HepG2 (cell line): ENCODE data around the gene STX5. TPM values are rescaled to one million over a fixed set of nuclear protein-coding genes. Genes with fewer than 3 reads are reported as not detected.

ENCODE experiments used
- ELF1 ChIP-seq: sonication (generic); formaldehyde crosslinking; IDR thresholded peaks from 2 replicates; pipeline ENCODE4 v1.4.0; 2020; ENCODE audit warnings: missing genetic modification reagents
- JARID2 ChIP-seq: sonication (generic); formaldehyde crosslinking; IDR thresholded peaks from 2 replicates; pipeline ENCODE4 v1.8.1; 2023; ENCODE audit warnings: missing genetic modification reagents, inconsistent platforms; ENCODE audit not compliant: insufficient replicate concordance
- MEIS1 ChIP-seq: sonication (generic); formaldehyde crosslinking; IDR thresholded peaks from 2 replicates; pipeline ENCODE4 v1.9.0; 2021; ENCODE audit warnings: mild to moderate bottlenecking, missing genetic modification reagents, moderate library complexity, borderline replicate concordance
- TAF15 ChIP-seq: fragments of 200-400 bp; formaldehyde crosslinking; IDR thresholded peaks from one replicate; pipeline ENCODE4 v1.6.1; 2018; ENCODE audit warnings: mild to moderate bottlenecking, low read depth, low read length; ENCODE audit not compliant: poor library complexity, severe bottlenecking
- ZNF101 ChIP-seq: sonication (generic); formaldehyde crosslinking; IDR thresholded peaks from 2 replicates; pipeline ENCODE4 v1.4.0; 2020; ENCODE audit warnings: mild to moderate bottlenecking, low read depth, missing genetic modification reagents, borderline replicate concordance
- ZNF510 ChIP-seq: sonication (generic); formaldehyde crosslinking; IDR thresholded peaks from 2 replicates; pipeline ENCODE4 v1.4.0; 2020; ENCODE audit warnings: low read depth, mild to moderate bottlenecking, missing genetic modification reagents
- ZNF629 ChIP-seq: sonication (generic); formaldehyde crosslinking; conservative IDR thresholded peaks from 2 replicates; pipeline ENCODE4 v1.5.0; 2020; ENCODE audit warnings: missing genetic modification reagents
- ZNF776 ChIP-seq: sonication (generic); formaldehyde crosslinking; IDR thresholded peaks from 2 replicates; pipeline ENCODE4 v1.4.0; 2020; ENCODE audit warnings: mild to moderate bottlenecking, missing genetic modification reagents
- ZNF850 ChIP-seq: sonication (generic); formaldehyde crosslinking; conservative IDR thresholded peaks from 2 replicates; pipeline ENCODE4 v1.9.0; 2021; ENCODE audit warnings: mild to moderate bottlenecking, missing genetic modification reagents
- ZSCAN25 ChIP-seq: sonication (generic); formaldehyde crosslinking; IDR thresholded peaks from 2 replicates; pipeline ENCODE4 v1.8.0; 2022; ENCODE audit warnings: mild to moderate bottlenecking, missing genetic modification reagents
- polyA plus RNA-seq, 8 experiments: library from polyadenylated mRNA; depleted of rRNA in 3 of 8; stranded (reverse) in 7 of 8; unstranded in 1 of 8; fragments of >200 nt; fragmentation: Illumina TruSeq in 4 of 8; extraction: Trizol in 4 of 8; gene quantifications; 2 replicates each; pipeline versions ENCODE4 v1.2.1 to v1.2.3, GENCODE V29; 2011 to 2016; ENCODE audit warnings: low read depth in 4 of 8, missing spikeins in 1 of 8, mixed read lengths in 1 of 8; ENCODE audit not compliant: insufficient read depth in 1 of 8
- total RNA-seq, 5 experiments: library from RNA; depleted of rRNA; stranded (reverse); fragments of >200 nt; fragmentation: Illumina TruSeq; extraction: Trizol; gene quantifications; 2 replicates each; pipeline ENCODE4 v1.2.3, GENCODE V29; 2016; ENCODE audit warnings: low read depth in 1 of 5
- TF ChIP-seq, protein P1 (sequence below): sonication (generic); formaldehyde crosslinking; IDR thresholded peaks from 2 replicates; pipeline ENCODE4 v1.4.0; 2020; ENCODE audit warnings: mild to moderate bottlenecking, missing genetic modification reagents
- TF ChIP-seq, protein P2 (sequence below): sonication (generic); formaldehyde crosslinking; IDR thresholded peaks from 2 replicates; pipeline ENCODE4 v1.5.0; 2020; ENCODE audit warnings: missing genetic modification reagents, mild to moderate bottlenecking, borderline replicate concordance
- TF ChIP-seq, protein P3 (sequence below): sonication (generic); formaldehyde crosslinking; conservative IDR thresholded peaks from 2 replicates; pipeline ENCODE4 v1.8.0; 2022; ENCODE audit warnings: missing genetic modification reagents
- TF ChIP-seq, protein P4 (sequence below), 2 experiments: sonication (generic) in 1 of 2; formaldehyde crosslinking in 1 of 2; IDR thresholded peaks; 2 replicates each; pipeline versions ENCODE4 v1.4.0 to v1.6.1; 2016 to 2020; ENCODE audit warnings: borderline replicate concordance in 1 of 2, low read depth in 1 of 2, mild to moderate bottlenecking in 1 of 2, missing genetic modification reagents in 1 of 2
- TF ChIP-seq, protein P5 (sequence below): sonication (generic); formaldehyde crosslinking; IDR thresholded peaks from 2 replicates; pipeline ENCODE4 v1.8.1; 2023; ENCODE audit warnings: missing genetic modification reagents, inconsistent platforms, borderline replicate concordance

The STX5 gene
- total and polyA plus RNA-seq, 2 of the 13 experiments (the other 11 are each of a cell fraction or from before 2014, with no cell fraction given), result 26.9 to 30.0 TPM

DNA sequence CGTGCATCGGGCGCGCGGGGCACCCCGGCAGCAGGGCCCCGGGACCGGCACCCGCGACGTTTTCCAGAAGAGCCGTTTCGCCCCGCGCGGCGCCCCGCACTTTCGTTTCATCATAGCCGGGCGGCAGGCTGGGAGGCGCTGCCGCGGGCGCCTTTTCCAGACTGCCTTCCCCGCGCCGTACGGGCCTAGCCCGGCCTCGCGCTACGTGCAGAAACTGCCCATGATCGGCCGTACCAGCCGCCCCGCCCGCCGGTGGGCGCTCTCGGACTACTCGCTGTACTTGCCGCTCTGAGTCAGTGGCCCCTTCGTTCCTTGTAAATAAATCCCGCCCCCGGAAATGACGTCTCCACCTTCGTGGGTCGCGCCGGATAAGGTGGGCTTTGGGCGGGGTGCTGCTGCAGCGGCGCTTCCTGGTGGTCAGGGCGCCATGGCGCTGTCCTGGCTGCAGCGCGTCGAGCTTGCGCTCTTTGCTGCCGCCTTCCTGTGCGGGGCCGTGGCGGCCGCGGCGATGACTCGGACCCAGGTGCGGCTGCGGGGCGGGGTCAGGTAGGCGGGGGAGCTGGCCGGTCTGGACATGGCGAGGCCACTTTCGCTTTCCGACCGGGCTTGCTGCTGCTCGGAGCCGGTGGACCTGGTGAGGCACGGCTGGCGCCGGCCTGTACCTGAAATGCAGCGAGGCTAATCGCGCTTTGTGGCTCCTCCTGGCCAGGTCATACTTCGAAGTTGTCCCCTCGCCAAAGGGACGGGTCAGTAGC is 44.7 kb downstream of the STX5 start, which contains the start of gene TMEM179B (continued):
- TF ChIP-seq, protein P1, sequence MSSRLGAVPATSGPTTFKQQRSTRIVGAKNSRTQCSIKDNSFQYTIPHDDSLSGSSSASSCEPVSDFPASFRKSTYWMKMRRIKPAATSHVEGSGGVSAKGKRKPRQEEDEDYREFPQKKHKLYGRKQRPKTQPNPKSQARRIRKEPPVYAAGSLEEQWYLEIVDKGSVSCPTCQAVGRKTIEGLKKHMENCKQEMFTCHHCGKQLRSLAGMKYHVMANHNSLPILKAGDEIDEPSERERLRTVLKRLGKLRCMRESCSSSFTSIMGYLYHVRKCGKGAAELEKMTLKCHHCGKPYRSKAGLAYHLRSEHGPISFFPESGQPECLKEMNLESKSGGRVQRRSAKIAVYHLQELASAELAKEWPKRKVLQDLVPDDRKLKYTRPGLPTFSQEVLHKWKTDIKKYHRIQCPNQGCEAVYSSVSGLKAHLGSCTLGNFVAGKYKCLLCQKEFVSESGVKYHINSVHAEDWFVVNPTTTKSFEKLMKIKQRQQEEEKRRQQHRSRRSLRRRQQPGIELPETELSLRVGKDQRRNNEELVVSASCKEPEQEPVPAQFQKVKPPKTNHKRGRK, result no peak; the same call in 1 of the 2 replicates
- TF ChIP-seq ZSCAN25 (CRISPR knock-in tag), result no peak
- peak; percentile 76; the same call in 1 of the 2 replicates for TF ChIP-seq ZNF776 (CRISPR knock-in tag)
- TF ChIP-seq, protein P2, sequence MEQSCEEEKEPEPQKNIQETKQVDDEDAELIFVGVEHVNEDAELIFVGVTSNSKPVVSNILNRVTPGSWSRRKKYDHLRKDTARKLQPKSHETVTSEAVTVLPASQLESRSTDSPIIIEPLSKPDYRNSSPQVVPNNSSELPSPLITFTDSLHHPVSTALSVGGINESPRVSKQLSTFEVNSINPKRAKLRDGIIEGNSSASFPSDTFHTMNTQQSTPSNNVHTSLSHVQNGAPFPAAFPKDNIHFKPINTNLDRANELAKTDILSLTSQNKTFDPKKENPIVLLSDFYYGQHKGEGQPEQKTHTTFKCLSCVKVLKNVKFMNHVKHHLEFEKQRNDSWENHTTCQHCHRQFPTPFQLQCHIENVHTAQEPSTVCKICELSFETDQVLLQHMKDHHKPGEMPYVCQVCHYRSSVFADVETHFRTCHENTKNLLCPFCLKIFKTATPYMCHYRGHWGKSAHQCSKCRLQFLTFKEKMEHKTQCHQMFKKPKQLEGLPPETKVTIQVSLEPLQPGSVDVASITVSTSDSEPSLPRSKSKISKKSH (CRISPR knock-in tag), result peak; percentile 77; the same call in 1 of the 2 replicates
- peak; percentile 94 for TF ChIP-seq ELF1 (CRISPR knock-in tag)
- TF ChIP-seq TAF15, result no peak
- no peak for TF ChIP-seq ZNF850 (CRISPR knock-in tag)
- TF ChIP-seq ZNF629 (CRISPR knock-in tag), result peak; percentile 38; the same call in 1 of the 2 replicates
- TF ChIP-seq, protein P3, sequence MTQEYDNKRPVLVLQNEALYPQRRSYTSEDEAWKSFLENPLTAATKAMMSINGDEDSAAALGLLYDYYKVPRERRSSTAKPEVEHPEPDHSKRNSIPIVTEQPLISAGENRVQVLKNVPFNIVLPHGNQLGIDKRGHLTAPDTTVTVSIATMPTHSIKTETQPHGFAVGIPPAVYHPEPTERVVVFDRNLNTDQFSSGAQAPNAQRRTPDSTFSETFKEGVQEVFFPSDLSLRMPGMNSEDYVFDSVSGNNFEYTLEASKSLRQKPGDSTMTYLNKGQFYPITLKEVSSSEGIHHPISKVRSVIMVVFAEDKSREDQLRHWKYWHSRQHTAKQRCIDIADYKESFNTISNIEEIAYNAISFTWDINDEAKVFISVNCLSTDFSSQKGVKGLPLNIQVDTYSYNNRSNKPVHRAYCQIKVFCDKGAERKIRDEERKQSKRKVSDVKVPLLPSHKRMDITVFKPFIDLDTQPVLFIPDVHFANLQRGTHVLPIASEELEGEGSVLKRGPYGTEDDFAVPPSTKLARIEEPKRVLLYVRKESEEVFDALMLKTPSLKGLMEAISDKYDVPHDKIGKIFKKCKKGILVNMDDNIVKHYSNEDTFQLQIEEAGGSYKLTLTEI (CRISPR knock-in tag), result no peak
- no peak for TF ChIP-seq ZNF101
- peak; percentile 96; the same call in 1 of the 2 replicates for TF ChIP-seq ZNF510 (CRISPR knock-in tag)
- TF ChIP-seq MEIS1 (CRISPR knock-in tag), result peak; percentile 88; the same call in 1 of the 2 replicates
- TF ChIP-seq, protein P4, sequence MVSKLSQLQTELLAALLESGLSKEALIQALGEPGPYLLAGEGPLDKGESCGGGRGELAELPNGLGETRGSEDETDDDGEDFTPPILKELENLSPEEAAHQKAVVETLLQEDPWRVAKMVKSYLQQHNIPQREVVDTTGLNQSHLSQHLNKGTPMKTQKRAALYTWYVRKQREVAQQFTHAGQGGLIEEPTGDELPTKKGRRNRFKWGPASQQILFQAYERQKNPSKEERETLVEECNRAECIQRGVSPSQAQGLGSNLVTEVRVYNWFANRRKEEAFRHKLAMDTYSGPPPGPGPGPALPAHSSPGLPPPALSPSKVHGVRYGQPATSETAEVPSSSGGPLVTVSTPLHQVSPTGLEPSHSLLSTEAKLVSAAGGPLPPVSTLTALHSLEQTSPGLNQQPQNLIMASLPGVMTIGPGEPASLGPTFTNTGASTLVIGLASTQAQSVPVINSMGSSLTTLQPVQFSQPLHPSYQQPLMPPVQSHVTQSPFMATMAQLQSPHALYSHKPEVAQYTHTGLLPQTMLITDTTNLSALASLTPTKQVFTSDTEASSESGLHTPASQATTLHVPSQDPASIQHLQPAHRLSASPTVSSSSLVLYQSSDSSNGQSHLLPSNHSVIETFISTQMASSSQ (IDR thresholded peaks at IDR 0.05; ENCODE audit: low read depth), result no peak
- TF ChIP-seq, protein P4 (CRISPR knock-in tag; IDR thresholded peaks at IDR 0.05; ENCODE audit: borderline replicate concordance), result peak; percentile 83; the same call in 1 of the 2 replicates
- TF ChIP-seq JARID2 (CRISPR knock-in tag), result peak; percentile 29
- TF ChIP-seq, protein P5, sequence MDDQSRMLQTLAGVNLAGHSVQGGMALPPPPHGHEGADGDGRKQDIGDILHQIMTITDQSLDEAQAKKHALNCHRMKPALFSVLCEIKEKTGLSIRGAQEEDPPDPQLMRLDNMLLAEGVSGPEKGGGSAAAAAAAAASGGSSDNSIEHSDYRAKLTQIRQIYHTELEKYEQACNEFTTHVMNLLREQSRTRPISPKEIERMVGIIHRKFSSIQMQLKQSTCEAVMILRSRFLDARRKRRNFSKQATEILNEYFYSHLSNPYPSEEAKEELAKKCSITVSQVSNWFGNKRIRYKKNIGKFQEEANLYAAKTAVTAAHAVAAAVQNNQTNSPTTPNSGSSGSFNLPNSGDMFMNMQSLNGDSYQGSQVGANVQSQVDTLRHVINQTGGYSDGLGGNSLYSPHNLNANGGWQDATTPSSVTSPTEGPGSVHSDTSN (CRISPR knock-in tag), result 0 out of 2 replicates have a peak, but pooled peaks have one; percentile 37
